CD4-positive, alpha-beta T cell treated with Interleukin-12 subunit alpha and Interleukin-12 subunit beta, for 1 hour (primary cell): ENCODE results near the gene MGAT4C.
"Not testable (repeated sequence)": the region's sequence is repeated elsewhere in the genome, so short reads cannot be mapped to it uniquely, and the experiment has no call there.

ENCODE experiments used
- DNase-seq: peaks from one replicate; pipeline ENCODE4 v3.0.0-alpha.2; 2020

MGAT4C gene

GRCh38 chr12:86256163-86256562, at the start of gene MGAT4C:
TSS of gene MGAT4C (minus strand) at chr12:86256391.
- no peak for DNase-seq

GRCh38 chr12:86296396-86296795, 40.2 kb upstream of the MGAT4C start:
- not testable (repeated sequence) for DNase-seq

GRCh38 chr12:86293682-86294240, 37.6 kb upstream of the MGAT4C start:
- DNase-seq = no peak

- no peak for DNase-seq
These were observed 36.3 kb upstream of the MGAT4C start for GRCh38 chr12:86292480-86292879.

GRCh38 chr12:86290615-86291014, 34.4 kb upstream of the MGAT4C start:
- no peak for DNase-seq

- DNase-seq = no peak
These were observed 29.9 kb upstream of the MGAT4C start for GRCh38 chr12:86286119-86286518.

GRCh38 chr12:86283620-86284019, 27.4 kb upstream of the MGAT4C start:
- no peak for DNase-seq

DNA sequence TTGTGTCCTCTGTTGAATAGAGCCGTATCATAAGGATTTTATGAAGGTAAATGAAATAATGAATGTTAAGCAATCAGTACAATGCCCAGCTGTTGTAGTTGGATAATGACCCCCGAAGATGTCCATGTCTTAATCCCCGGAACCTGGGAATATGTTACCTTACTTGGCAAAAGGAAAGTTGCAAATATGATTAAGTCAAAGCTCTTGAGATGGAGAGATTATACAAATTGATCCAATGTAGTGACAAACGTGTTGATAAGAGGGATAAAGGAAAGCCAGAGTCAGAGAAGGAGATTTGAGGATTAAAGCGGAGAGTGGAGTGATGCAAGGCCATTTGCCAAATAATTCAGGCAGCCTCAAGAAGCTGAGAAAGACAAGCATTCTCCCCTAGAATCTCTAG, 19.2 kb upstream of the MGAT4C start:
- no peak for DNase-seq

GRCh38 chr12:86265329-86265695, 9.1 kb upstream of the MGAT4C start:
- DNase-seq = no peak

GRCh38 chr12:86264451-86265328, 8.5 kb upstream of the MGAT4C start:
- DNase-seq = no peak

- no peak for DNase-seq
These were observed 5.4 kb upstream of the MGAT4C start for GRCh38 chr12:86261578-86261977.

- no peak for DNase-seq
These were observed 5.0 kb upstream of the MGAT4C start for GRCh38 chr12:86261142-86261541.

DNA sequence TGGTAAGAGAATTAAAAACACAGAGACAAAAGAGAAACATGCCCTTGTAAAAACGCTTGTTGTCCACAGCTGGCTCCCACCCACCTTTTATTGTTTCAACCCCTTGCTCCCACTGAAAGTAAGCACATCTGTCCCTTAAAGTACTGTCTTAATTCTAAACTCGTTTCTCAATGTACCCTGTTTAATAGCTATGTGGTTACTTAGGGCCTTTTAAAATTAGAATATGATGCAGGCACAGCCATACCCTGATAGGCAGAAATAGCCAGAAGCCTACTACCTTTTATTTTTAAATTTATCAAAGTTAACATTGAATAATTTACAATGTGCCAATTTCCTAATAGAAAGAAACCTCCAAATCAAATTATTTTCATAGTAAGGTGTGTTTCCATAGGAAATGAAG, 4.0 kb upstream of the MGAT4C start:
- DNase-seq = no peak

DNA sequence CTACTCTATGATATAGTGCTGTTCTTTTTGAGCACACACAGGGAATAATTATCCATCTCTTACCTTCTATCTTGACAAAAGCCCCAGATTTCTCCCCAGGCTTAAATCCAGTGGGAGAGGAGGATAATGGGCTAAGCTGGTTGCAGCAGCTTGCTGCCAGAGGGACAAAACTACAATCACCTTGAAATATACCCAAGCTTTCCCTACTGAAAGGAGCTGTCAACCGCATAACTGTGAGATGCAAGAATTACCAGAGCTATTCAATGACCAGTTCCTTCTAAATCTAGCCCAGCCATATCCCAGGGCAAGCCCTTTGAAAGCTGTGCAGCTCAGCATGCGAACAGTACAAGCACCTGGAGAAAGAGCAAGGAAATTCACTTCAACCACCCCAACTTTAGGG, 943 bp upstream of the MGAT4C start:
- no peak for DNase-seq

DNA sequence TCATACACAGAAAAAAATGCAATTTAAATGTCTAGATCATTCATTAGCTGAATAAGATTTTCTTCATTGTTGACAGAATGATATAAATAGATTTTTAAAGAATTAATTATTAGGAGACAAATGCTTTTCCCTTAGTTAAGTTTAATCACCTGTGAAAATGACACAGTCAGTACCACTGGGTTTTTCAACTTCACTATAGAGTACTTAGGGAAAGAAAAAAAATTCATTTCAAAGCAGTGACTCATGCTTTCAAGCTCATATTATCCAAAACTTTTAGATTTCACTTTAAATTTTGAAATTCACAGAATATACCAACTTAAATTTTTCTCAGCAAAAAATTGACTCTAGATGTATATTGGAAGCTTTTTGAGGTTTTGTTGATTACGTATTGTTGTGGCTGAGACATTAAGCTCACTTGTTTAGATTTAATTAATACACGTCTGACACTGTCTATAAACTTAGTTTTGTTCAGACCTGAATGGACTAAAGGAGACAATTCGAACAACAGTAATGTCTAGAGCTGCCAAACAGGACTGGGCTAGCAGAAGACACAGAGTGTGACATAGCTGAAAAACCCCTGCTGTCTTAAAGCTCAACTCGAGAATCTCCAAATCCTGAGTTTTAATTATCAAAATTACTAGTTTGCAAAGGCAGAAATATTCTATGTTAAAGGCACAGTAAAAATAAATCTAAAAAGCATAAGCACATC, 1.6 kb downstream of the MGAT4C start:
- no peak for DNase-seq

- no peak for DNase-seq
These were observed 6.3 kb downstream of the MGAT4C start for GRCh38 chr12:86249851-86250250.

GRCh38 chr12:86249276-86249675, 6.9 kb downstream of the MGAT4C start:
- DNase-seq = no peak

GRCh38 chr12:86247871-86248270, 8.3 kb downstream of the MGAT4C start:
- no peak for DNase-seq

DNA sequence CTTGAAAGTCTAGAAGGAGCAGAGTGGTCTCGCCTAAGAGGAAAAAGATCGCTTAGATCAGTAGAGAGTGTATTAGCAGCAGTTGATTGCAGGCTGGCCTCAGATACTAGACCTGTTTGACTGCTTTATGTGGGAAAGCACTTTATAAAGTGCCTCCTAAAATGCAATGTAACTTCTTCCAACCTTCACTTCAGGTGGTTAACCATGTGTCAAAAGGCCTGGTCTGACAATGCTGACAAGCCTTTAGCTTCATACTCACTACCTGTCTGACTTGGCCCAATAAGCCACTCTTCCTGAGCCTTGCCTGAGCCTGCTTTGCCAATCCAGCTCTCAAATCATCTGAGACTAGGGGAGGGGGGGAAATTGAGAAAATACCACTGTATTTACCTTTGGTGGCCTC, 14.6 kb downstream of the MGAT4C start:
- no peak for DNase-seq

DNA sequence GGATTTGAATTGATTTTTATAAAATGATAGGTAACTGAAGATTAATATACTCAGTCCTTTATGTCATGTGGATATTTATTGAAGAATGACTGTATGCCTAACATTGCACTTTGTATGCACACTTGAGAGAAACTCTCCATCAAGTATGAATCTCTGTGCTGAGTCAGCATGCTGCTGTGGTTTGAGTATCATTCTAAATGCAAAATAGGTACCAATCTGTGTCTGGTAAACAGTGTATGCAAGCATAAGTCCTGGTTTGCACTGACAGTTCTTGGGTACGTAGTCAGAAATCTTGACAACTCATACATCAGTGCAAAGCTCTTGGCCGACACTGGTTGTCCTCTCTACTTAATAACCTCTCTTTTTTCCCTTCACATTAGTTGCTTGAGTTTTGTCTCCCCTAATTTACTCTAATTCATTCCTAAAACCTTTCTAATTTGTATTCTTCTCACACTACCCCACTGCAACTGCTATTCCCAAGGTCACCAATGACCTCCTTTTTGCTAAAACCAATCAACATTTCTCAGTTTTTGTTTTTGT, 21.8 kb downstream of the MGAT4C start:
- DNase-seq = no peak

GRCh38 chr12:86233126-86233525, 23.1 kb downstream of the MGAT4C start:
- DNase-seq = no peak

DNA sequence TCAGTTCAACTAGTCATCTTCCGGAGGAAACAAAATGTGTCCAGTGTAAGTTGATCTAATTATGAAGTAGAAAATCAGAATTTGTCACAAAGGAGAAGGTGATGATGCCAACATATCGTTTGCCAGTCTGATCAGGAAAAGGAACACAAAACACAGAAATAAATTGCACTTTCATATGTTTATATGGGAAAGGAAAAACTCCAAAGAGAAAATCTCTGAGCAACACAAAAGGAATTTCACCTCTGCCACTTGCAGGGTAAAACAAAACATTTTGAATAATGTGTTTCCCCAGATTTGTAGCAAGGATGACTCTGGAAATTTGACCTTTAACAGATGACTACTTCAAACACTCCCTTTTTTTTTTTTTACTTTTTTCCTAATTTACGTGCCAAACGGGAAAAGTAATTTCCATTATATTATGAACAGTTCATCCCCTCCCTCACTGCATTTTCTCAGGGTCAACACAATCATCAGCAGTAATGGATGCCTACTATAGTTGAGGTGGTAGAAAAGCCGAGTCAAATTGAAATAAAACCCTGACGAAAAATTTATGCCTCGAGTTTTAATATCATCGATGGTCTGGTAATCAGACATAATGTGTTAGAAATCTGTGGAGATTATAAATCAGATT, 25.6 kb downstream of the MGAT4C start:
- no peak for DNase-seq

- DNase-seq = no peak
These were observed 26.4 kb downstream of the MGAT4C start for GRCh38 chr12:86229772-86230171.
